H9 (cell line): ENCODE results near the gene CD46. TPM values are rescaled to one million over a fixed set of nuclear protein-coding genes. Genes with fewer than 3 reads are reported as not detected.

Source experiments
- DNase-seq: peaks from one replicate; pipeline ENCODE4 v3.0.0-alpha.2; 2017
- H2AFZ ChIP-seq: one replicate; pipeline ENCODE4 v1.6.1; 2013; ENCODE audit warnings: mild to moderate bottlenecking, low read length, control low read depth, moderate library complexity
- H2AK5ac ChIP-seq: 2 replicates; pipeline ENCODE4 v1.6.1; 2013; ENCODE audit warnings: low read length, control low read depth, mixed read lengths; ENCODE audit not compliant: insufficient read length
- H2BK120ac ChIP-seq: one replicate; pipeline ENCODE4 v1.6.1; 2013; ENCODE audit warnings: low read depth, mild to moderate bottlenecking, low read length, control low read depth, inconsistent platforms; ENCODE audit not compliant: poor library complexity, severe bottlenecking
- H2BK12ac ChIP-seq: 2 replicates; pipeline ENCODE4 v1.6.1; 2013; ENCODE audit warnings: low read length, control low read depth, mixed read lengths, low read depth; ENCODE audit not compliant: insufficient read length
- H2BK15ac ChIP-seq: 2 replicates; pipeline ENCODE4 v1.6.1; 2013; ENCODE audit warnings: low read depth, low read length, control low read depth
- H2BK20ac ChIP-seq: one replicate; pipeline ENCODE4 v1.6.1; 2013; ENCODE audit warnings: low read depth, mild to moderate bottlenecking, low read length, control low read depth, inconsistent platforms; ENCODE audit not compliant: poor library complexity, severe bottlenecking
- H2BK5ac ChIP-seq: 2 replicates; pipeline ENCODE4 v1.6.1; 2013; ENCODE audit warnings: low read length, control low read depth, mixed read lengths; ENCODE audit not compliant: insufficient read length
- H3K14ac ChIP-seq: 2 replicates; pipeline ENCODE4 v1.6.1; 2013; ENCODE audit warnings: low read length, control low read depth; ENCODE audit not compliant: insufficient read depth
- H3K18ac ChIP-seq: 2 replicates; pipeline ENCODE4 v1.6.1; 2013; ENCODE audit warnings: low read depth, mild to moderate bottlenecking, mixed read lengths, low read length, control low read depth; ENCODE audit not compliant: insufficient read length
- H3K23ac ChIP-seq: 2 replicates; pipeline ENCODE4 v1.6.1; 2013; ENCODE audit warnings: low read length, control low read depth, mixed read lengths, low read depth; ENCODE audit not compliant: insufficient read length
- H3K23me2 ChIP-seq: 2 replicates; pipeline ENCODE4 v1.6.1; 2013; ENCODE audit warnings: low read depth, mild to moderate bottlenecking, mixed read lengths, low read length, control low read depth; ENCODE audit not compliant: insufficient read length, poor library complexity, severe bottlenecking
- H3K27ac ChIP-seq: 2 replicates; pipeline ENCODE4 v1.5.1; 2013; ENCODE audit warnings: low read length, control low read depth, mixed read lengths, low read depth; ENCODE audit not compliant: insufficient read length
- H3K27me3 ChIP-seq: 2 replicates; pipeline ENCODE4 v1.6.1; 2013; ENCODE audit warnings: low read length, control low read depth, inconsistent platforms; ENCODE audit not compliant: insufficient read depth
- H3K4ac ChIP-seq: 2 replicates; pipeline ENCODE4 v1.6.1; 2013; ENCODE audit warnings: low read depth, mild to moderate bottlenecking, control low read depth, inconsistent platforms, low read length, moderate library complexity
- H3K4me1 ChIP-seq: 2 replicates; pipeline ENCODE4 v1.6.1; 2013; ENCODE audit warnings: low read length, control low read depth, inconsistent platforms; ENCODE audit not compliant: insufficient read depth
- H3K4me2 ChIP-seq: 2 replicates; pipeline ENCODE4 v1.6.1; 2013; ENCODE audit warnings: low read length, control low read depth, mixed read lengths; ENCODE audit not compliant: insufficient read length, insufficient read depth
- H3K56ac ChIP-seq: 2 replicates; pipeline ENCODE4 v1.6.1; 2013; ENCODE audit warnings: low read depth, mild to moderate bottlenecking, mixed read lengths, low read length, control low read depth; ENCODE audit not compliant: insufficient read length
- H3K79me1 ChIP-seq: 2 replicates; pipeline ENCODE4 v1.6.1; 2013; ENCODE audit warnings: low read depth, mild to moderate bottlenecking, moderate library complexity, low read length, control low read depth, inconsistent platforms; ENCODE audit not compliant: insufficient read depth, poor library complexity, severe bottlenecking
- H3K79me2 ChIP-seq: 2 replicates; pipeline ENCODE4 v1.6.1; 2013; ENCODE audit warnings: low read length, control low read depth, inconsistent platforms; ENCODE audit not compliant: insufficient read depth
- H3K9ac ChIP-seq: 2 replicates; pipeline ENCODE4 v1.6.1; 2013; ENCODE audit warnings: low read length, control low read depth, mixed read lengths; ENCODE audit not compliant: insufficient read length; ENCODE audit errors: extremely low read depth
- H3K9me3 ChIP-seq: one replicate; pipeline ENCODE4 v1.6.1; 2013; ENCODE audit warnings: low read depth, low read length, inconsistent platforms; ENCODE audit not compliant: control insufficient read depth
- H3T11ph ChIP-seq: one replicate; pipeline ENCODE4 v1.6.1; 2013; ENCODE audit warnings: mild to moderate bottlenecking, low read length, control low read depth, inconsistent platforms
- H4K20me1 ChIP-seq: one replicate; pipeline ENCODE4 v1.6.1; 2013; ENCODE audit not compliant: control insufficient read depth, insufficient read length, insufficient read depth
- H4K5ac ChIP-seq: 2 replicates; pipeline ENCODE4 v1.6.1; 2013; ENCODE audit warnings: low read depth, mild to moderate bottlenecking, mixed read lengths, low read length, control low read depth; ENCODE audit not compliant: insufficient read length
- H4K8ac ChIP-seq: replicated peaks from 2 replicates; pipeline ENCODE4 v1.6.1; 2013; ENCODE audit warnings: low read length, control low read depth, mixed read lengths, low read depth; ENCODE audit not compliant: insufficient read length
- H4K91ac ChIP-seq: 2 replicates; pipeline ENCODE4 v1.6.1; 2013; ENCODE audit warnings: low read depth, mild to moderate bottlenecking, moderate library complexity, mixed read lengths, low read length, control low read depth; ENCODE audit not compliant: insufficient read length
- H3K27ac Mint-ChIP-seq, 3 experiments: 2 replicates in 2 of 3; 3 replicates in 1 of 3; pipeline ENCODE4 v1.8.0; 2020 to 2021; ENCODE audit warnings: mixed read lengths in 3 of 3, mild to moderate bottlenecking in 1 of 3, moderate library complexity in 1 of 3
- H3K27me3 Mint-ChIP-seq: 2 replicates; pipeline ENCODE4 v1.8.0; 2021; ENCODE audit warnings: low read depth, mild to moderate bottlenecking, moderate library complexity, mixed read lengths
- H3K36me3 Mint-ChIP-seq, 3 experiments: 2 replicates in 2 of 3; 3 replicates in 1 of 3; pipeline ENCODE4 v1.8.0; 2020 to 2021; ENCODE audit warnings: low read depth in 3 of 3, mixed read lengths in 3 of 3; ENCODE audit not compliant: insufficient read depth in 1 of 3
- H3K4me1 Mint-ChIP-seq, 2 experiments: 2 replicates each; pipeline ENCODE4 v1.8.0; 2020; ENCODE audit warnings: mixed read lengths in 2 of 2
- H3K4me3 Mint-ChIP-seq, 2 experiments: 2 replicates in 1 of 2; 3 replicates in 1 of 2; pipeline ENCODE4 v1.8.0; 2020 to 2021; ENCODE audit warnings: mild to moderate bottlenecking in 2 of 2, mixed read lengths in 2 of 2, moderate library complexity in 1 of 2
- H3K9me3 Mint-ChIP-seq, 2 experiments: 2 replicates in 1 of 2; 3 replicates in 1 of 2; pipeline ENCODE4 v1.8.0; 2020; ENCODE audit warnings: mild to moderate bottlenecking in 2 of 2, mixed read lengths in 2 of 2, moderate library complexity in 1 of 2
- CTCF ChIP-seq: fragments of 200-600 bp; sonication (generic); conservative IDR thresholded peaks from 3 replicates; pipeline ENCODE4 v1.8.0; 2021; ENCODE audit warnings: antibody characterized with exemption, mild to moderate bottlenecking
- WGBS: extraction: QIAGEN DNeasy Blood & Tissue Kit; methylation state at CpG from one replicate; pipeline ENCODE4 v1.1.7; 2013; ENCODE audit warnings: missing lambda C conversion rate, low lambda C conversion rate, mixed read lengths; ENCODE audit not compliant: insufficient read length; ENCODE audit errors: extremely low coverage; 5-methylcytosine and 5-hydroxymethylcytosine counted together
- total RNA-seq: library from RNA; stranded (reverse); gene quantifications from 2 replicates; pipeline ENCODE4 v1.2.1, GENCODE V29; 2021

CD46 gene
- total RNA-seq, 1 experiment from 2014 or later = 89.2 TPM

DNA sequence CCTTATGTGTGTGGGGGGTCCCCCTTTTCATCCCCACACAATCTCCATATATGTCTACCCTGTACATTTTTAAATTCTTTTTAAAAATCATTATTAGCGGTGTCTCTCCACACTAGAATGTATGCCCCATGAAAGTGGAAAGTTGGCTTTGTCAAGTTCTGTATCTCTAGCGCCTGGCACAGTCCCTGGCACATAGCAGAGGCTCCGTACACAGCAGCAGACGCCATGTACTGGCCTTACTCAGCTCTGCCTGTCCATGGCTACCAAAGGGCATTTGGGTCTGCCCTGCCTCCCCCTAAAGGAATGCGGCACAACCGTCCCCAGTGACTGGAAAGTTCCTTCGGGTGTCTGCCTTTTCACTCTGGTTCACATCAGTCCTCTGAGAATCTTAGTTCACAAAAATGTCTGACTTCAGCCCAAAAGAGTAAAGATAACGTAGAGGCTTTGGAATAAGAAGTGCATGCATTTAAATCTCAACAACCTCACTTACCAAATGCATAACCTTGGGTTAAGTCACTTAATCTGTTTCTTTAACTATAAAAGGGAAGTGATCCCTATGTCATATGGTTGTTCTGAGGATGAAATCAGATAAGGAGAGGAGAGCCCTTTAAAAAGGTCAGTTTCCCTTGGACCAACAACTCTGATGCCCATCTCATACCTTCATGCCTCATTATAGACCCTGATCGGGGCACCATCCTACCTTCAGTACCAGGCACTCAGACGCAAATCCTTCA is 61.1 kb downstream of the CD46 start:
- Histone ChIP-seq H3K27me3 (no peaks in the 10 kb centered on the region), H3K4me1 (no peaks in the 10 kb centered on the region), H2AFZ (no peak overlapping the region), H4K8ac (no peak overlapping the region), H3K4me2 (no peak overlapping the region), H3T11ph (no peak overlapping the region), H3K23me2 (no peaks in the 10 kb centered on the region), H3K9ac (no peak overlapping the region), H3K79me2 (no peaks in the 10 kb centered on the region), H3K79me1 (no peaks in the 10 kb centered on the region), H2BK20ac (no peak overlapping the region), H3K18ac (no peak overlapping the region), H3K4ac (no peak overlapping the region), H4K91ac (no peak overlapping the region), H2BK15ac (no peak overlapping the region), H3K9me3 (no peaks in the 10 kb centered on the region), H4K5ac (no peak overlapping the region), H2BK12ac (no peak overlapping the region), H4K20me1 (no peaks in the 10 kb centered on the region), H2BK5ac (no peak overlapping the region), H2AK5ac (no peak overlapping the region), H3K14ac (no peak overlapping the region), H3K23ac (no peak overlapping the region), H3K27ac (no peak overlapping the region), H3K56ac (no peak overlapping the region), H2BK120ac (no peak overlapping the region)
- Mint-ChIP-seq H3K9me3 (no peaks in the 10 kb centered on the region; a peak in 1 of 5 replicates), H3K4me1 (peaks cover 16 to 18% of the 10 kb centered on the region in 2 experiments), H3K27ac (no peak overlapping the region; a peak in 1 of 7 replicates), H3K27me3 (no peaks in the 10 kb centered on the region), H3K36me3 (peaks cover 0 to 4% (median 3%) of the 10 kb centered on the region in 3 experiments; a peak in 4 of 7 replicates), H3K4me3 (no peak overlapping the region)
- no peak for TF ChIP-seq CTCF
- no CpG with 5 or more reads among the region's 10 CpGs for WGBS
- DNase-seq = no peak
